Neural progenitor cell (in vitro differentiated cells): ENCODE results near the gene C6orf136. TPM values are rescaled to one million over a fixed set of nuclear protein-coding genes. Genes with fewer than 3 reads are reported as not detected.
"Not testable (repeated sequence)": the region's sequence is repeated elsewhere in the genome, so short reads cannot be mapped to it uniquely, and the experiment has no call there.

ENCODE experiments used
- DNase-seq: peaks from one replicate; pipeline ENCODE4 v3.0.0-alpha.2; 2016; ENCODE audit warnings: low spot score
- H2AFZ ChIP-seq: fragments of 200-600 bp; sonication (generic); replicated peaks from 2 replicates; pipeline ENCODE4 v1.6.1; 2016; ENCODE audit warnings: antibody characterized with exemption
- H3F3A ChIP-seq: fragments of 200-600 bp; sonication (generic); 2 replicates; pipeline ENCODE4 v1.6.1; 2016; ENCODE audit warnings: antibody characterized with exemption, low read depth
- H3K27ac ChIP-seq: fragments of 200-600 bp; sonication (generic); 2 replicates; pipeline ENCODE4 v1.5.1; 2016; ENCODE audit warnings: mild to moderate bottlenecking
- H3K27me3 ChIP-seq: fragments of 200-600 bp; sonication (generic); 2 replicates; pipeline ENCODE4 v1.6.1; 2016; ENCODE audit warnings: mild to moderate bottlenecking, moderate library complexity
- H3K36me3 ChIP-seq: fragments of 200-600 bp; sonication (generic); 2 replicates; pipeline ENCODE4 v1.5.1; 2016
- H3K4me1 ChIP-seq: fragments of 200-600 bp; sonication (generic); 2 replicates; pipeline ENCODE4 v1.6.1; 2016; ENCODE audit warnings: mixed run types
- H3K4me2 ChIP-seq: fragments of 200-600 bp; sonication (generic); 2 replicates; pipeline ENCODE4 v1.6.1; 2016
- H3K4me3 ChIP-seq: fragments of 200-600 bp; sonication (generic); 2 replicates; pipeline ENCODE4 v1.5.1; 2016
- H3K79me2 ChIP-seq: fragments of 200-600 bp; sonication (generic); 2 replicates; pipeline ENCODE4 v1.6.1; 2016; ENCODE audit warnings: low read depth
- H3K9ac ChIP-seq: fragments of 200-600 bp; sonication (generic); 2 replicates; pipeline ENCODE4 v1.6.1; 2016
- H3K9me3 ChIP-seq: fragments of 200-600 bp; sonication (generic); 2 replicates; pipeline ENCODE4 v1.5.1; 2016; ENCODE audit warnings: low read depth
- H4K20me1 ChIP-seq: fragments of 200-600 bp; sonication (generic); 2 replicates; pipeline ENCODE4 v1.6.1; 2016; ENCODE audit warnings: low read depth
- H3K27ac Mint-ChIP-seq: 3 replicates; pipeline ENCODE4 v1.8.0; 2021; ENCODE audit warnings: mixed read lengths
- H3K27me3 Mint-ChIP-seq: 2 replicates; pipeline ENCODE4 v1.8.0; 2022; ENCODE audit warnings: low read depth, mild to moderate bottlenecking, inconsistent platforms, moderate library complexity, mixed read lengths; ENCODE audit not compliant: insufficient read depth
- H3K36me3 Mint-ChIP-seq: 3 replicates; pipeline ENCODE4 v1.8.0; 2021; ENCODE audit warnings: mixed read lengths
- H3K4me1 Mint-ChIP-seq: 3 replicates; pipeline ENCODE4 v1.8.0; 2021; ENCODE audit warnings: mixed read lengths
- H3K4me3 Mint-ChIP-seq: 3 replicates; pipeline ENCODE4 v1.8.0; 2021; ENCODE audit warnings: mild to moderate bottlenecking, moderate library complexity, mixed read lengths
- H3K9me3 Mint-ChIP-seq: 3 replicates; pipeline ENCODE4 v1.8.0; 2020; ENCODE audit warnings: mixed read lengths
- EZH2 ChIP-seq: fragments of 200-600 bp; sonication (generic); IDR thresholded peaks from 2 replicates; pipeline ENCODE4 v1.6.1; 2017; ENCODE audit warnings: antibody characterized with exemption, mild to moderate bottlenecking, moderate library complexity
- EZH2phosphoT487 ChIP-seq: fragments of 200-600 bp; sonication (generic); IDR thresholded peaks from 2 replicates; pipeline ENCODE4 v1.6.1; 2017; ENCODE audit warnings: antibody characterized with exemption
- total RNA-seq: library from RNA; depleted of rRNA; stranded (reverse); fragments of >200 nt; gene quantifications from 2 replicates; pipeline ENCODE4 v1.2.3, GENCODE V29; 2015; ENCODE audit warnings: low replicate concordance
- TF ChIP-seq, protein P1 (sequence below): fragments of 200-600 bp; sonication (generic); IDR thresholded peaks from 2 replicates; pipeline ENCODE4 v1.5.1; 2017; ENCODE audit warnings: antibody characterized with exemption, mild to moderate bottlenecking

Gene C6orf136
- total RNA-seq, 1 donor from 2014 or later, result 3.7 TPM

DNA sequence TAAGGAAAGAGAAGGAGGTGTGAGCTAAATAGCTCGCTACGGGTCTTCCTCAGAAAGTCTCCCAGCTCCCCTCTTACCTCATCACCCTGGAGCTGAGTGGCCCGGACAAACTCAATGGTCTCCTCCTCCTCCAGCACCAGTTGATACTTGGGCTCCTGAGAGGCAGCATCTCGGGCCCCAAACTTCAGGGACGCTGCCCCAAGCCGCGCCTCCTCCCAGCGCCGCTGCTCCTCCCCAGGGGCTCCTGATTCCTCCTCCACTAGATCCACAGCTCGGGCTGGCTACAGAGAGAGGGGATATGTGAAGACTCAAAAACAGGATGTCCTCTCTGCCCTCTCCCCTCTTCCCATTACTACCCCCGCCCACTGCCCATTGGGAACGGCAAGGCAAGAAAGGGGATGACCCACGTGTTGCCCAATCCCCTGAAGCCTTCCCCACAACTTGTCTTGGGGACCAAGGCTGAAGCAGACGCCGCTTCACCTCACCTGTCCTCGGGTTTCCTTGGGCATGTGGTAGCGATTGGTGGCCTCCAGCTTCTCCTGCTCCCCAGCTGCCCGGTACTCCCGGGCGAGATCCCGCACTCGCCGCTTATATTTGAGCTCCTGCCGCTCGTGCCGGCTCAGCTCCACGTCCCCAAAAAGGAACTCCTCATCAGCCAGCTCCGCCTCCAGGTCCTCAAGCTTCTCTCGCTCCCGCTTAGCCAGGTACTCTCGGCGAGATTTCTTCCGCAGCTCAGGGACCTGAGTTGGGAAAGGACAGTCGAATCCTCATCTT lies 18.2 kb downstream of the C6orf136 start:
- Mint-ChIP-seq H3K27ac (no peak overlapping the region), H3K27me3 (peaks cover 6% of the 10 kb centered on the region), H3K4me3 (no peak overlapping the region), H3K4me1 (no peaks in the 10 kb centered on the region), H3K36me3 (peaks cover 19% of the 10 kb centered on the region), H3K9me3 (no peaks in the 10 kb centered on the region)
- H3K4me1 ChIP-seq, result no peaks in the 10 kb centered on the region
- no peaks in the 10 kb centered on the region for H3K27me3 ChIP-seq
- H3K27ac ChIP-seq, result no peak overlapping the region
- H3K9me3 ChIP-seq, result no peaks in the 10 kb centered on the region
- TF ChIP-seq EZH2phosphoT487, result no peak
- no peak for TF ChIP-seq EZH2
- TF ChIP-seq, protein P1, sequence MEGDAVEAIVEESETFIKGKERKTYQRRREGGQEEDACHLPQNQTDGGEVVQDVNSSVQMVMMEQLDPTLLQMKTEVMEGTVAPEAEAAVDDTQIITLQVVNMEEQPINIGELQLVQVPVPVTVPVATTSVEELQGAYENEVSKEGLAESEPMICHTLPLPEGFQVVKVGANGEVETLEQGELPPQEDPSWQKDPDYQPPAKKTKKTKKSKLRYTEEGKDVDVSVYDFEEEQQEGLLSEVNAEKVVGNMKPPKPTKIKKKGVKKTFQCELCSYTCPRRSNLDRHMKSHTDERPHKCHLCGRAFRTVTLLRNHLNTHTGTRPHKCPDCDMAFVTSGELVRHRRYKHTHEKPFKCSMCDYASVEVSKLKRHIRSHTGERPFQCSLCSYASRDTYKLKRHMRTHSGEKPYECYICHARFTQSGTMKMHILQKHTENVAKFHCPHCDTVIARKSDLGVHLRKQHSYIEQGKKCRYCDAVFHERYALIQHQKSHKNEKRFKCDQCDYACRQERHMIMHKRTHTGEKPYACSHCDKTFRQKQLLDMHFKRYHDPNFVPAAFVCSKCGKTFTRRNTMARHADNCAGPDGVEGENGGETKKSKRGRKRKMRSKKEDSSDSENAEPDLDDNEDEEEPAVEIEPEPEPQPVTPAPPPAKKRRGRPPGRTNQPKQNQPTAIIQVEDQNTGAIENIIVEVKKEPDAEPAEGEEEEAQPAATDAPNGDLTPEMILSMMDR, result no peak
- H3K9ac ChIP-seq, result no peak overlapping the region
- no peak overlapping the region for H2AFZ ChIP-seq
- no peak overlapping the region for H3K4me2 ChIP-seq
- H3F3A ChIP-seq, result no peaks in the 10 kb centered on the region
- no peak overlapping the region for H3K4me3 ChIP-seq
- no peaks in the 10 kb centered on the region for H3K36me3 ChIP-seq
- no peaks in the 10 kb centered on the region for H4K20me1 ChIP-seq
- no peak for DNase-seq
- no peaks in the 10 kb centered on the region for H3K79me2 ChIP-seq

DNA sequence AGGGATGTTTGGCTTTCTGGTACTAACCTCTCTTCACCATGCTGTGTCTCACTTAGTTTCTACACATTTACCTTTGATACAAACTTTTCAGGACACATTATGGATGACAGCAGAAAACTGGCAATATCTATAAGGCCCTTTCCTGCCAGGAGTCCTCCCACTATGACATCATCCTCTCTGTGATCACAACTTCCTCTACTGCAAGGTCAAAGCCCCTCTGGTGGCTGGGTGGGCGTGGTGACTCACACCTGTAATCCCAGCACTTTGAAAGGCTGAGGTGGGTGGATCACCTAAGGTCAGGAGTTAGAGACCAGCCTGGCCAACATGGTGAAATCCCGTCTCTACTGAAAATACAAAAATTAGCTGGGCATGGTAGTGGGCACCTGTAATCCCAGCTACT lies 19.4 kb downstream of the C6orf136 start:
- not testable (repeated sequence) for H3K27me3 Mint-ChIP-seq, H3K4me3 ChIP-seq, DNase-seq, H3K79me2 ChIP-seq, H2AFZ ChIP-seq, H3K9me3 ChIP-seq, H3K4me1 Mint-ChIP-seq, H3K27me3 ChIP-seq, H3K4me2 ChIP-seq, H3K27ac Mint-ChIP-seq, H3F3A ChIP-seq, H3K36me3 ChIP-seq, H3K4me3 Mint-ChIP-seq, H3K4me1 ChIP-seq, H3K9me3 Mint-ChIP-seq, H3K27ac ChIP-seq, H4K20me1 ChIP-seq, H3K9ac ChIP-seq
- peaks cover 20% of the 10 kb centered on the region for H3K36me3 Mint-ChIP-seq

DNA sequence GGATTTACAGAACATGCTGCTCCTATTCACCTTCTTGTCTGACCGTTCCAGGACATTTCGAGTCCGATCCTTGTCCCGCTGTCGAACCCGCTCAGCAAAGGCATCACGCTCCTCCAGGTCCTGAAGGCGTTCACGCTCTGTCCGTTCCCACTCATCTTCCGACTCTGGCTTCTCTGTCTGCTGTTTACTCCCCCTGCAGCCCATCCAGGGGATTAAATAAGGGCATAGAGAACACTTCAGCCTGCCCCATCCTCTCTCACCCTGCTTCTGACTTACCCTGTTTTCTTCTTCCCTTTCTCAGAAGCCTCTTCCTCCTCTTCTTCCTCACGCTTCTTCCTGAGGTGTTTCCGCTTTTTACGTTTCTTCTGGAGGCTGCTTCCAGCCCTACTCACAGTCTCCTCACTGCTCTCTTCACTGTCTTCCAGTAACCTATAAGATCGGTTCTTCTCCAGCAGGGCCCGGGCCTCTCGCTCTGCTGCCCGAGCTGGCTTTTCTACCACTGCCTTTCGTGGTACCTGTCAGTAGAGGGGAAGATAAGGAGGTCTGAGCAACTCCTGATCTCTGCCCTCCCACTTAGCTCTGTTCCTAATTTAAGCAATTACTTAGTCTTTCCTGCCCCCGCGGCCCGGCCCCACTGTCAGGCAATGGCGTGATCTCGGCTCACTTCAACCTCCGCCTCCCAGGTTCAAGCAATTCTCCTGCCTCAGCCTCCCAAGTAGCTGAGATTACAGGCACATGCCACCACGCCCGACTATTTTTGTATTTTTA lies 24.0 kb downstream of the C6orf136 start:
- Histone ChIP-seq H3K36me3 (no peaks in the 10 kb centered on the region), H3K9me3 (no peaks in the 10 kb centered on the region), H3K27me3 (no peaks in the 10 kb centered on the region), H3F3A (peaks cover 17% of the 10 kb centered on the region), H4K20me1 (peaks cover 14% of the 10 kb centered on the region), H3K79me2 (peaks cover 21% of the 10 kb centered on the region), H3K4me3 (no peak overlapping the region), H3K27ac (no peak overlapping the region), H3K9ac (no peak overlapping the region), H2AFZ (no peak overlapping the region), H3K4me1 (peaks cover 3% of the 10 kb centered on the region), H3K4me2 (peak overlapping the region; percentile 87)
- H3K27me3 Mint-ChIP-seq, result peaks cover 6% of the 10 kb centered on the region
- H3K27ac Mint-ChIP-seq, result no peak overlapping the region
- H3K4me1 Mint-ChIP-seq, result peaks cover 10% of the 10 kb centered on the region
- H3K4me3 Mint-ChIP-seq, result peak overlapping the region; percentile 92
- no peaks in the 10 kb centered on the region for H3K9me3 Mint-ChIP-seq
- H3K36me3 Mint-ChIP-seq, result peaks cover 9% of the 10 kb centered on the region
- DNase-seq, result peak; percentile 33
- TF ChIP-seq, protein P1, result peak; percentile 34
- no peak for TF ChIP-seq EZH2phosphoT487
